NOMO-1 (cell line): ENCODE results near the gene PSMC4.
"Not testable (repeated sequence)": the region's sequence is repeated elsewhere in the genome, so short reads cannot be mapped to it uniquely, and the experiment has no call there.

ENCODE experiments used
- DNase-seq, 2 experiments: peaks; one replicate each; lab custom pipeline; 2025; ENCODE audit not compliant: unreplicated experiment in 2 of 2; lab: John Stamatoyannopoulos, UW

Gene PSMC4

DNA sequence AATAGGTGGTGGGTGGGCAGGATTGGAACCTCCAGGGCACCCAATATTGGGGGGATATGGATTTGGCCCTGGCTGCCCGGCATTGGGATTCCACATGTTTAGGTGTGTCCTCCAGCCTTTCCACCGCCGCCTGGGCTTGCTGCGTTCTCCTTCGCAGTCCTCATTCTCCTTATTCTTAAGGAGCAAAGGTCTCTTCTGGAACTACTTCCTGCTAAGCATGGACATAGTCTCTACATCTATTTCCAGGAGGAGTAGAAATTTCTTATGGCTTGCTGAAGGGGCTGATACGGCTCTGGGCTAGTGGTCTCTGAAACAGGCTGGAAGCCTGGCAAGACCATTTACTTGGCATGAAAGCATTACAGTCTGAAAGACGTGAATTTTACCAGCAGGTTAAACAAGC is 27.4 kb upstream of the PSMC4 start:
- no peak for DNase-seq

DNA sequence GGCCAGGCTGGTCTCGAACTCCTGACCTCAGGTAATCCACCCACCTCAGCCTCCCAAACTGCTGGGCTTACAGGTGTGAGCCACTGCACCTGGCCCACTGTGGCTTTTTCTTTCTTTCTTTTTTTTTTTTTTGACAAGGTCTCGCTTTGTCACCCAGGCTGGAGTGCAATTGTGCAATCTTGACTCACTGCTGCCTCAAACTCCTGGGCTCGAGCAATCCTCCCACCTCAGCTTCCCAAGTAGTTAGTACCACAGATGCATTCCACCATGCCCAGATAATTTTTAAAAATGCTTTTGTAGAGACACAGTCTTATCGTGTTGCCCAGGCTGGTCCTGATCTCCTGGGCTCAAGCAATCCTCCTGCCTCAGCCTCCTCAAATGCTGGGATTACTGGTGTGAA is 24.4 kb upstream of the PSMC4 start:
- DNase-seq: peak in 1 of 2 experiments; percentile 22

DNA sequence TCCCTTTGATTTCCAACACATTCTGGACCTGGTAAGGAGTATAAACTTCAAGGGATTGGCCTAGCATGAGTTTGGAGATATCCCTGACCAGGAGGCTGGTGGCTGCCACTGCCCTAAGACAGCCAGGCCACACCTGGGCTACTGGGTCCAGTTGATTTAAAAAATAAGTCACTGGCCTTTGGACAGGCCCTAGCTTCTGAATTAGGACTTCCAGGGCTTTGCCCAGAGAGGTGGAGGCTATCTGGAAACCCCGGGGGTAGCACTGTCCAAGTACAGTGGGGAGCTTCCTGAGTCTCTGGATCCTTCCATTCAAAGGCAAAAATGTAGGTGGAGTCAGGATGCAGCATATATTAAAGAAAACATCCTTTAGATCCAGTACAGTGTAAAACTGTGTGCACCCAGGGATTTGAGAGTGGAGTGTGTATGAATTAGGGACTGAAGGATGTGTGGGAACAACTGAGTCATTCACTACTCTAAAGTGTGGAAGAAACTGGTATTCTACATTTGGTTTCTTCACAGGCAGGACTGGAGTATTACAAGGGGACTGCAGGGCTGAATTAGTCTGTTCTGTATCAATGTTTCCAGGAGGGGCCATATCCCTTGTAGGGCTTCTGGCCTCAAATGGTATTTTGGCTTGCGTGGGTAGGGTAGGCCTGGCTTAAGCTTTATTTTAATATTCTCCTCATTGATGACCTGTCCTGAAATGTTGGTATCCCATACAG is 21.8 kb upstream of the PSMC4 start:
- DNase-seq: no peak

DNA sequence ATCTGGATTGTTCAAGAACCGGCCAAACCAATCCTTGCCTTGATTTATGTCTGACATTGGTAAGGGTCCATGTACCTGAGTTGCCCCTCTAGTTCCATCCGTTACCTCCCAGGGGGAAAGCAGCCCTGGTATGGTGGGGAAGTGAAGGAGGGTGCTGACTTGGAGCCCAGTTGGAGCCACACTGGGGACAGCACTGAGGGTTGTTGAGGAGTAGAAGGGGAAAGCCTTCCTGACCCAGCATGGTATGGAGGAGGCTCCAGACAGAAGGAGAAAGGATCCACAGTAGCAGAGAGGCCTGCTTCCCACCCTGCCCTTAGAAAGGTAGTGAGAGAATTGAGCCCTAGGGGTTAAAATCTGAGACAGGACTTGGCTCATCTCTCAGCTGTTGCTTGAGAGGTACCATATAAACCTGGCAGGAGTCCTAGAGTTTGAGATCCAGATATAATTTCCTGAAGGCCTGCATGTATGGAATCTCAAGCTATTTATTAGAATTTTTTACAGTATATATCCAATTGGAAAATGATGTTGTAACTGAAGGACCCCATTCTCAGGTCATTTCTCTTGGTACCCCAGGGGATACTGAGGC is 19.8 kb upstream of the PSMC4 start:
- no peak for DNase-seq

DNA sequence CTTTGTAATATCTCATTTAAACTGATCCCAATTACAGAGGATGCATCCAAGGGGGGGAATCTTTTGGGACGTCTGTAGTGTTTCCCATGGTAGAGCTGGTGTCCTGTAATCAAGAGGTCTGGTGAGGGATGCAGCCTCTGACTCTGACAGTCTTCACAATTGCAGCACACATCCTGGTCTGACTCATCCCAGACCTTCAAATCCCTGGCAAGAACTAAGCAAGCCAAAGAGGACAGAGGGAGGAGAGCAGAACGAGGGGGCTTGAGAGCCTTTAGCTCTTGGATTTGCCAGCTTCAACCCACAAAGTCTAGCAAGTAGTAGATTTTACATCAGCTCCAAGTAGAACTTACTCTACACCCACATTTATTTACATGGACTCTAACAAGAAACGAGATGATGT is 19.3 kb upstream of the PSMC4 start:
- DNase-seq: no peak

DNA sequence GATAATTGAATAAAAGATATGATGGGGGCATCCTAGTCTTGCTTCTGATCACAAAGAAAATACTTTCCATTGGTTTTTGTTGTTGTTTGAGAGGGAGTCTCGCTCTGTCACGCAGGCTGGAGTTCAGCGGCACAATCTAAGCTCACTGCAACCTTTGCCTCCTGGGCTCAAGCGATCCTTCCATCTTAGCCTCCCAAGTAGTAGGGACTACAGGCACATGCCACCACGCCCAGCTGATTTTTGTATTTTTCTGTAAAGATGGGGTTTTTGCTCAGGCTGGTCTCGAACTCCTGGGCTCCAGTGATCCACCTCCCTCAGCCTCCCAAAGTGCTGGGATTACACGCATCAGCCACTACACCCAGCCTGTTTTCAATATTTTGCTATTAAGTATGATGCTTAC is 17.1 kb upstream of the PSMC4 start:
- DNase-seq: no peak

DNA sequence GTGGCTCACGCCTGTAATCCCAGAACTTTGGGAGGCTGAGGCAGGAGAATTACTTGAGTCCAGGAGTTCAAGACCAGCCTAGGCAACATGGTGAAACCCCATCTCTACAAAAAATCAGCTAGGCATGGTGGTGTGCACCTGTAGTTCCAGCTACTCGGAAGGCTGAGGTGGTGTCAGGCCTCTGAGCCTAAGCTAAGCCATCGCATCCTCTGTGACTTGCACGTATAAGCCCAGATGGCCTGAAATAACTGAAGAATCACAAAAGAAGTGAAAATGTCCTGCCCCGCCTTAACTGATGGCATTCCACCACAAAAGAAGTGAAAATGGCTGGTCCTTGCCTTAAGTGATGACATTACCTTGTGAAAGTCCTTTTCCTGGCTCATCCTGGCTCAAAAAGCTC is 13.1 kb upstream of the PSMC4 start:
- not testable (repeated sequence) for DNase-seq

DNA sequence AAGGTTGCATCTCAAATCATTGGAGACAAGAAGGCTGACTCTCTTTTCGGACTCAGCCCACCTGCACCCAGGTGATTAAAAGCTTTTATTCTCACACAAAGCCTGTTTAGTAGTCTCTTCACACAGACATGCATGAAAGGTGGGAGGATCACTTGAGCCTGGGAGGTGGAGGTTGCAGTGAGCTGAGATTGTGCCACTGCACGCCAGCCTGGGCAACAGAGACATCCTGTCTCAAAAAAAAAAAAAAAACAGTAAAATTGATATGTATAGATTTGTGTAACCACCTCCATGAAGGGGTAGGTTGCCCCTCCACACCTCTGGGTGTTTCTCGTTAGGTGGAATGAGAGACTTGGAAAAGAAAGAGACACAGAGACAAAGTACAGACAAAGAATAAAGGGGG is 12.0 kb upstream of the PSMC4 start:
- not testable (repeated sequence) for DNase-seq

DNA sequence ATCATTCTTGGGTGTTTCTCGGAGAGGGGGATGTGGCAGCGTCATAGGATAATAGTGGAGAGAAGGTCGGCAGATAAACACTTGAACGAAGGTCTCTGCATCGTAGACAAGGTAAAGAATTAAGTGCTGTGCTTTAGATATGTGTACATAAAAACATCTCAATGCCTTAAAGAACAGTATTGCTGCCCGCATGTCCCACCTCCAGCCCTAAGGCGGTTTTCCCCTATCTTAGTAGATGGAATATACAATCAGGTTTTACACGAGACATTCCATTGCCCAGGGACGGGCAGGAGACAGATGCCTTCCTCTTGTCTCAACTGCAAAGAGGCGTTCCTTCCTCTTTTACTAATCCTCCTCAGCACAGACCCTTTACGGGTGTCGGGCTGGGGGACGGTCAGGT is 11.6 kb upstream of the PSMC4 start:
- not testable (repeated sequence) for DNase-seq

DNA sequence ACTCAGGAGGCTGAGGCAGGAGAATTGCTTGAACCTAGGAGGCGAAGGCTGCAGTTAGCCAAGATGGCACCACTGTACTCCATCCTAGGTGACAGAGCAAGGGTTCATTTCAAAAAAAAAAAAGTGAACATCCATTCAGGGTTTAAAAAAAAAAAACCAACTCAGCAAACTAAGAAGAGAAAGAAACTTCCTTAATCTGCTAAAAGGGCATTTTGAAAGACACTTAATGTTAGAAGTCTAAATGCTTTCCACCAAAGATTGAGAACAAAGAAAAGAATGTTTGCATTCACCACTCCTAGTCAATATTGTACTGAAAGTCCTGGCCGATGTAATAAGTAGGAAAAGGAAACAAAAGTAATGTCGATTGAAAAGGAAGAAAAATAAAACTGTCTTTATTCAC is 7.1 kb upstream of the PSMC4 start:
- peak in 1 of 2 experiments; percentile 17 for DNase-seq

DNA sequence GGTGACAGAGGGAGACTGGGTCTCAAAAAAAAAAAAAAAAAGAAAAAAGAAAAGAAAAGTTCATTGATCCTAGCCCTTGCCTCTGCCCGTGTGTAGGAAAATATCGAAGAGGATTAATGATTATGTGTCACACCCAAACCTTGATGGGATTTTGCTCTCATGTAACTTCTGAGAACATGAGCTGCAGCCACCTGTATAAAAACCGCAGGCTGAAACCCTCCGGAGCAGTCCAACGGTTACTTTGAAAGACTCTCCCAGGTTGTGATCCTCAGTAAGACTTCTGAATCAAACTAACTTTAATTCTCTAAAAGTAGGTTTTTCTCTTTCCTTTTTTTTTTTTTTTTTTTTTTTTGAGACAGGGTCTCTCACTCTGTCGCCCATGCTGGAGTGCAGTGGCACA is 4.3 kb upstream of the PSMC4 start:
- no peak for DNase-seq

DNA sequence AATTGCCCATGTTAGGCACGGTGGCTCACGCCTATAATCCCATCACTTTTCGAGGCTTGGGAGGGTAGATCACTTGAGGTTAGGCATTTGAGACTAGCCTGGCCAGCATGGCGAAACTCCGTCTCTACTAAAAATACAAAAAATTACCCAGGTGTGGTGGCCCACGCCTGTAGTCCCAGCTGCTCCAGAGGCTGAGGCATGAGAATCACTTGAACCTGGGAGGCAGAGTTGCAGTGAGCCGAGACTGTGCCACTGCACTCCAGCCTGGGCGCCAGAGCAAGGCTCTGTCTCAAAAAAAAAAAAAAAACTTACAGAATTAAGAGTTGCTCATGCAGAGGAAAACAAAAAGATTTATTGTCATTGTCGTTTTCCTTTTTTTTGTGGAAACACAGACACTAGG is 3.4 kb upstream of the PSMC4 start:
- DNase-seq: no peak

DNA sequence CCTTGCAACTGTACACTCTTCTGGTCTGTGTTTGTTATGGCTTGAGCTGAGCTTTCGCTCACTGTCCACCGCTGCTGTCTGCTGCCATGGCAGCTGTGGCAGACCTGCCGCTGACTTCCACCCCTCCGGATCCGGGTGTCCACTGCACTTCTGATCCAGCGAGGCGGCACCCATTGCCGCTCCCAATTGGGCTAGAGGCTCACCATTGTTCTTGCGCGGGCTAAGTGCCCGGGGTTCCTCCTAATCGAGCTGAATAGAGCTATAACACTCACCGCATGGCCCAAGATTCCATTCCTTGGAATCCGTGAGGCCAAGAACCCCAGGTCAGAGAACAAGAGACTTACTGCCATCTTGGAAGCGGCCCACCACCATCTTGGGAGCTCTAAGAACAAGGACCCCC is 2.2 kb upstream of the PSMC4 start:
- DNase-seq: no peak

DNA sequence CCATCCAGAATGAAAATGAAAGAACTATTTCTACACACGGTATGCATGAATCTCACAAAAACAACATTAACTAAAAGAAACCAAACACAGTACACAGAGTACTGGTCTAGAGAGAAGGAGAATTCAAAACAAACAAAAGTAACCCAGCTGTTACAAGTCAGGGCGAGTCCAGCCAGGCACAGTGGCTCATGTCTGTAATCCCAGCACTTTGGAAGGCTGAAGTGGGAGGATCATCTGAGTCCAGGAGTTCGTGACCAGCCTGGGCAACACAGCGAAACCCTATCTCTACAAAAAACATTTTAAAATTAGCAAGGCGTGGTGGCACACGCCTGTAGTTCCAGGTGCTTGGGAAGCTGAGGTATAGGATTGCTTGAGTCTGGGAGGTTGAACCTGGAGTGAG is 1.7 kb upstream of the PSMC4 start:
- no peak for DNase-seq

DNA sequence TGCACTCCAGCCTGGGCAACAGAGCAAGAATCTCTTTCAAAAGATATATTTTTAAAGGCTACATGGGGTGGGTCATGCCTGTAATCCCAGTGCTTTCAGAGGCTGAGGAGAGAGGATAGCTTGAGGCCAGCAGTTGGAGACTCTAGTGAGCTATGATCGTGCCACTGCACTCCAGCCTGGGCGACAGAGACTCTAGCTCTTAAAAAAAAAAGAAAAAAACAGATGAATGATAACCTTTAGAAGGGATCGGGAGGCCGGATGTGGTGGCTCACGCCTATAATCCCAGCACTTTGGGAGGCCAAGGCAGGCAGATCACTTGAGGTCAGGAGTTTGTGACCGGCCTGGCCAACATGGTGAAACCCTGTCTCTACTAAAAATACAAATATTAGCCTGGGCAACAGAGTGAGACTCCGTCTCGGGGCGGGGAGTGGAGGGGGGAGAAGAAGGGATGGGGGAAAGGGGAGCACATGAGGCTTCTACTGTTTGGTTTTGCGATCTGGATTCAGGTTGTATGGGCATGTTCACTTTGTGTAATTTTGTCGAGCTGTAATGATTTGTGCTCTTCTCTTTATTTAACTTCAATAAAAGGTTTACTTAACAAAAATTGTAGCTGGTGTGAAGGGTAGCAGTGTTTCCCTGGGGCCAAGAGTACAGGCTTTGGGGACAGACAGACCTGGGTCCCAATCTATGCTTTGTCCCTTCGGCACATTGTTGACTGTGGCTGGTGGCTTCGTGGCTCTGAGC is 1.1 kb upstream of the PSMC4 start:
- DNase-seq: no peak

DNA sequence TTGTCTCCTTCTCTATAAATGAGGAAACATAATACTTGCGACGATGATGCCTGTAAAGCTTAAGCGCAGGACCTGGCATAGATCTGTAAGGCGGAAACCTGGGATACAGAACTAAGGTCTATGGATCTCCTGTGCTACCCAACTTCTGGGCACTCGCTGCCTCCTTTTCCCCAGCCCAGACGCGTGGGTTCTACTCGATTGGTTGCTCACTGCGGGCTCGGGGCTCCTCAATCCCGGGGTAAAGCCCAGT is 615 bp upstream of the PSMC4 start:
- DNase-seq: peak; percentile 57 to 64

DNA sequence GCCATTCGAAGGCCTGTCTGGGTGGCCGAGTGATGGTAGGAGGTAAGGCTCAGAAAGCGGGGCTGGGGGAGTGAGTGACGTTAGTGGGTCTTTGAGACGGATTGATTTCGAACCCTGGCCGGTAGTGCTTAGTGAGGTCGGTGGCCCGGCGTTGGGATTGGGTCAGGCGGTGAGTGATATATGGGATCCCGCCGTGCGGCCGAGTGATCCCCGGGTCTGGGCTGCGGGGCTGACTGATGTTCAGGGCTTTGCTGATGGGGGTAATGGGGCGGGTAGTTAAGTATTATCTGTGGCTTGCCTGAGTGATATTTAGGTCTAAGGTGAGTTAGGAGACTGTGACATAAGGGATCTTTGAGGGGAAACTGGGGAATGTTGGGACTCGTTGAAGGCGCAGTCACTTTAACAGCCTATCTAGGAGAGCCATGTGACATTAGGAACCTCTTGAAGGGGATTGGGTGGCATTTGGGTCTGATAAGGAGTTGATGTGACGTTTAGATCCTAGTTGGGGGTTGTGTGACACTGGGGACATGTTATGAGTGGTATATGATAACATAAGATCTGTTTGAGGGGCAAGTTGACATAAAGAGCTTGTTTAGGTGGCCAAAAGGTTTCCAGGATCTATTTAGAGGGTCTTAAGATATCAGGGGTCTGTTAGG is 543 bp downstream of the PSMC4 start:
- no peak for DNase-seq

DNA sequence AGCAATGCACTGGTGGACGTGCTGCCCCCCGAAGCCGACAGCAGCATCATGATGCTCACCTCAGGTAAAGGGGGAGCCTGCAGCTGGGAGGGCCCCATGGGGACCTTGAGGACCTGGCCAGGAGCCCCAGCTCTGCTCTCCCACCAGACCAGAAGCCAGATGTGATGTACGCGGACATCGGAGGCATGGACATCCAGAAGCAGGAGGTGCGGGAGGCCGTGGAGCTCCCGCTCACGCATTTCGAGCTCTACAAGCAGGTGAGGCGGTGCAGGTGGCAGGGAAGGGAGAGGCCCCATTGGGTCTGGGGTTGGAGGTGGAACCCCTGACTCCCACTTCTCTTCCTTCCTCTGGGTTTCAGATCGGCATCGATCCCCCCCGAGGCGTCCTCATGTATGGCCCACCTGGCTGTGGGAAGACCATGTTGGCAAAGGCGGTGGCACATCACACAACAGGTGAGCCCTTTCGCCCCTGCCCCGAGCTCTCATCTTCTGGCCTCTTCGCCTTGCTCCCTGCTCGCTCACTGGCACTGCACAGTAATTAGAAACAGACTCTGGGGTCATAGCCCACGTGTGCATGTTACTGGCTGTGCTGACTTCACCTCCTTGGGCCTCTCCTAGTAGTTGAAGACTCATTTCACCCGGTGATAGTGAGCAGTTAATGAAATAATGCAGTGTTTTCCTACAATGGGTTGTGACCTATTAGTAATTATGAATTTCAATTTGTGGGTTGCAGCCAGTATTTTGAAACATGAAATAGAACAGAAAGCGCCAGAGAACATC is 3.6 kb downstream of the PSMC4 start:
- no peak for DNase-seq

DNA sequence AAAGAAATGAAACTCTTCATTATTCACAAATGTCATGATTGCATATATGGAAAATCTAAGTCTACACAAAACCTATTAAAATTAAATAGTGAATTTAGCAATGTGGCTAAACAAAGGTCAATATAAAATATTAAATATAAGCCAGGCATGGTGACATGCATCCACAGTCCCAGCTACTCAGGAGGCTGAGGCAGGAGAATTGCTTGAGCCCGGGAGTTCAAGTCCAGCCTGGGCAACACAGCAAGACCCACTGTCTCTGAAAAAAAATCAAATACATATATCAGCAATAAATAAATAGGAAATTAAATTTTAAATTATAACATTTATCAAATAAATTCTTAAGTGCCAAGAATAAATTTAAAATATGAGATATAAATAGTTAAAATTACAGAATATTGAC is 11.9 kb downstream of the PSMC4 start:
- no peak for DNase-seq

DNA sequence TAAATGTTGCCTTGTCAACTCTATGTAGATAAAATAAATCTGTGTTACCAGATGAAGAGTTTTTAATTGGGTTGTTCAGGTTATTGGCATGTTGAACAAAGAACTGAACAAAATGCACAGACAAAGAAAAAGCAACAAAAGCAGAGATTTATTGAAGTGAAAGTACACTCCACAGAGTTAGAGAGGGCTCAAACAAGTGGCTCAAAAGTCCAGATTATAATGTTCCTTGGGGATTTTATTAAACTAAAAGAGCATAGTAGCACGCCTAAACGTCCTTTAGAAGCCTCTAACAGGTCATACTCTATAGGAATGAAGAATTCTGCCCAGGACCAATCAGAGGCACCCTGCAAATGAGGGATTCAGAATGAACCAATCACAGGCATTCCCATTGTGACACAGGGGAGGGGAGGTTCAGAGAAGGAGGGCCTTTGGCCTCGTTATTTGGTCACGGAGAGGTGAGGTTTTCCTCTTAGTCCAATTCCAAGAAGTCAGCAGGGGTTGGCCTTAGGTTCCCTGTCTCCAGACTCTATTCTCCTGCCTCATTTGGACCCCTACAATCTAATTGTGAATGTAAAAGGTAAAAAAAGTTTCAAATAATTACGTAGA is 12.8 kb downstream of the PSMC4 start:
- no peak for DNase-seq

DNA sequence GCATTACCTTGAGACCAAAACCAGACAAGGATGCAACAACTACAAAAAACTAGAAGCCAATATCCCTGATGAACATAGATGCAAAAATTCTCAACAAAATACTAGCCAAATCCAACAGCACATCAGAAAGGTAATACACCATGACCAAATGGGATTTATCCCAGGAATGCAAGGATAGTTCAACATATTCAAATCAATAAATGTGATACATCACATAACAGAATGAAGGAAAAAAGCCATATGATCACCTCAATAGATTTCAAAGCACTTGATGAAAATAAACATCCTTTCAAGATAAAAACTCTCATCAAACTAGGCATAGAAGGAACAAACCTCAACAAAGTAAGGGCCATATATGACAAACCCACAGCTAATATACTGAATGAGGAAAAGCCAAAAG is 15.7 kb downstream of the PSMC4 start:
- DNase-seq: no peak
